ENCODE measurements around the gene TRMT61A. TPM values are rescaled to one million over a fixed set of nuclear protein-coding genes. Genes with fewer than 3 reads are reported as not detected.

TRMT61A gene
- total RNA-seq, 2 donors from 2014 or later: 4.4 to 7.4 TPM

DNA sequence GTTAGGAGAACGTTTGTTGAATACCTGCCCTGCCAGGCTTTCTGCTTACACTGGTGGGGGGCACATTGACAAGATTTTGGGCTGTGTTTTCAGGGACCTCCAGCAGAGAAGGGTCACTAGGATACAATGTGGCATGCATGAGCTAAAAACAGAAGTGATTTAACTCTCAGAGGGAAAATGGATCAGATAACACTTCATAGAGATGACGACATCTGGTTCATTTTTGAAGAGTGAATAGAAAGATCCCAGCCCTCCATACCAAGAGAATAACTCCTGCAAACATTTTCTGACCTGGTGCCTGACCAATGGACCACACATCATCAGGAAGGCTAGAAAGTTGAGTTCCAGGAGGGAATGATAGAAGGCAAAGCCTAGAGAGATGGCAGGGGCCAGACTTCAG lies 40.0 kb upstream of the TRMT61A start:
- H3K36me3 ChIP-seq: peaks cover 72% of the 10 kb centered on the region
- H3K4me3 ChIP-seq: no peak overlapping the region
- H3K9me3 ChIP-seq: no peaks in the 10 kb centered on the region
- no peaks in the 10 kb centered on the region for H3K27me3 ChIP-seq
- no peaks in the 10 kb centered on the region for H3K4me1 ChIP-seq
- peak; percentile 26 for DNase-seq (ENCODE audit: low spot score)
- no peak overlapping the region for H3K27ac ChIP-seq
- TF ChIP-seq, protein P1, sequence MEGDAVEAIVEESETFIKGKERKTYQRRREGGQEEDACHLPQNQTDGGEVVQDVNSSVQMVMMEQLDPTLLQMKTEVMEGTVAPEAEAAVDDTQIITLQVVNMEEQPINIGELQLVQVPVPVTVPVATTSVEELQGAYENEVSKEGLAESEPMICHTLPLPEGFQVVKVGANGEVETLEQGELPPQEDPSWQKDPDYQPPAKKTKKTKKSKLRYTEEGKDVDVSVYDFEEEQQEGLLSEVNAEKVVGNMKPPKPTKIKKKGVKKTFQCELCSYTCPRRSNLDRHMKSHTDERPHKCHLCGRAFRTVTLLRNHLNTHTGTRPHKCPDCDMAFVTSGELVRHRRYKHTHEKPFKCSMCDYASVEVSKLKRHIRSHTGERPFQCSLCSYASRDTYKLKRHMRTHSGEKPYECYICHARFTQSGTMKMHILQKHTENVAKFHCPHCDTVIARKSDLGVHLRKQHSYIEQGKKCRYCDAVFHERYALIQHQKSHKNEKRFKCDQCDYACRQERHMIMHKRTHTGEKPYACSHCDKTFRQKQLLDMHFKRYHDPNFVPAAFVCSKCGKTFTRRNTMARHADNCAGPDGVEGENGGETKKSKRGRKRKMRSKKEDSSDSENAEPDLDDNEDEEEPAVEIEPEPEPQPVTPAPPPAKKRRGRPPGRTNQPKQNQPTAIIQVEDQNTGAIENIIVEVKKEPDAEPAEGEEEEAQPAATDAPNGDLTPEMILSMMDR (IDR thresholded peaks at IDR 0.05): no peak

- no peak overlapping the region for H3K4me3 ChIP-seq
- H3K4me1 ChIP-seq: no peaks in the 10 kb centered on the region
- DNase-seq (ENCODE audit: low spot score): no peak
- H3K9me3 ChIP-seq: no peaks in the 10 kb centered on the region
- H3K27me3 ChIP-seq: no peaks in the 10 kb centered on the region
- peaks cover 70% of the 10 kb centered on the region for H3K36me3 ChIP-seq
- TF ChIP-seq, protein P1 (IDR thresholded peaks at IDR 0.05): no peak
- no peak overlapping the region for H3K27ac ChIP-seq
These were observed 39.4 kb upstream of the TRMT61A start for GRCh38 chr14:103489621-103490020.

GRCh38 chr14:103491691-103492090 lies 37.3 kb upstream of the TRMT61A start:
- Histone ChIP-seq H3K27me3 (no peaks in the 10 kb centered on the region), H3K27ac (no peak overlapping the region), H3K4me1 (peaks cover 0 to 9% of the 10 kb centered on the region in 2 donors), H3K36me3 (peaks cover 80% of the 10 kb centered on the region), H3K9me3 (no peaks in the 10 kb centered on the region), H3K4me3 (no peak overlapping the region)
- peak; percentile 28 for DNase-seq (ENCODE audit: low spot score)
- TF ChIP-seq, protein P1 (IDR thresholded peaks at IDR 0.05): no peak

DNA sequence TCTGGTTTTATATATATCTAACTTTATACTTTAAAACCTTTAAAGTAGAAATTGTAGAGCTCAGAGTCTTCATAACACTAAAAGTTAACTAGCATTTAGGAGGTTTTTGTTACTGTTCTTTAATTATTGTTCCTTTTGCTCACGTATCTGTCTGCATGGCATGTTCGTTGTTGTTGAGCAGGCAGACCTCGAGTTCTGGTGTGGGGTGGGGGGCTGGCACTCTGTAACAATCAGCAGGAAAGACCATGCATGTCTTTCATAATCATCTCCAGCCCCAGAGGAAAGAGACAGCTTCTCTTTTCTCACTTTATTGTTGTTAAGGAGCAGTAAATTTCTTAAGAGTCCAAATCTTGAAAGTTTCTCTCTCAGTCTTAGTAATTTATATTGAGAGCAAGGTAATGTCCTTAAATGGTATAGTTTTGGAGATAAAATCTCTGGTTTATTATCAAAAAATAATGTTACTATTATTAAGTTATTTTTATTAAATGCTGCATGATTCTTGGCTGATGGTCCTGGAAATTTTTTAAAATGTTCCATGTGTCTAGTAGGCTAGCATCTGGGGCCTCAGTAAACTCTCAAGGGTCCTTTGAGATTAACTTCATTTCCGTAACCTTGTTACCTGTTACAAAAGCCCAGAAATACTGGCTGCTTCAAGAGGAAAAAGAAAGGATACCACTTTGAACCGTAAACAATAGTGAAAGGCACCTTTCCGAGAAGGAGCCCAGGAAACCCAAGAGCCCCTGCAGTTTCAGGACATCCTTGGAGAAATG lies 36.7 kb upstream of the TRMT61A start:
- DNase-seq (ENCODE audit: low spot score): no peak
- Histone ChIP-seq H3K4me1 (peaks cover 0 to 15% of the 10 kb centered on the region in 2 donors), H3K36me3 (peaks cover 76% of the 10 kb centered on the region), H3K9me3 (no peaks in the 10 kb centered on the region), H3K27me3 (no peaks in the 10 kb centered on the region), H3K27ac (no peak overlapping the region), H3K4me3 (no peak overlapping the region)
- TF ChIP-seq, protein P1 (IDR thresholded peaks at IDR 0.05): no peak

DNA sequence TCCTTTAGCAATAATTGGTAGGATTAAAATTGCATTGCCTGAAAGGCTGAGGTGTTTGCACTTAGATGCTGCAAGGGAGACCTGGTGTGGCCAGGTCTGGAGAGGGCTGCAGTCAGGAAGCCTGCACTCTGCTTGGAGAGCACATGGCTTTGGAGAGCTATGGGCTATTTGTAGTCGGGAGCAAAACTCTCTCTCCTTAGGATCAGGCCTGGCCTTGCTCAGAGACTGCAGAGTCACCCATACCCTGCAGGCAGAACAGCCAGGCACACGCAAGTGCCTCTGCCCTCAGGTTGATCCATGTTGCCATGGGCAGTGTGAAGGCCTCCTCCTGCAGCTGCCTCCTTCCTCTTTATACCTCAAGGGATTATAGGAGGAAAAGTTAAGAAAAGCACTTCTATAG lies 33.1 kb upstream of the TRMT61A start:
- Histone ChIP-seq H3K4me1 (peaks cover 0 to 22% of the 10 kb centered on the region in 2 donors), H3K4me3 (no peak overlapping the region), H3K27ac (no peak overlapping the region), H3K9me3 (no peaks in the 10 kb centered on the region), H3K36me3 (peaks cover 54% of the 10 kb centered on the region), H3K27me3 (no peaks in the 10 kb centered on the region)
- DNase-seq (ENCODE audit: low spot score): no peak
- TF ChIP-seq, protein P1 (IDR thresholded peaks at IDR 0.05): no peak

- Histone ChIP-seq H3K36me3 (peaks cover 54% of the 10 kb centered on the region), H3K27me3 (no peaks in the 10 kb centered on the region), H3K27ac (peak overlapping the region in 1 of 2 donors; percentile 1), H3K4me1 (peaks cover 0 to 22% of the 10 kb centered on the region in 2 donors), H3K9me3 (no peaks in the 10 kb centered on the region), H3K4me3 (no peak overlapping the region)
- TF ChIP-seq, protein P1 (IDR thresholded peaks at IDR 0.05): no peak
- no peak for DNase-seq (ENCODE audit: low spot score)
These were observed 32.2 kb upstream of the TRMT61A start for GRCh38 chr14:103496776-103497175.

All from right atrium auricular region (tissue), 2 donors.